Kasumi-1 (cell line): ENCODE measurements around the gene PREPL.
"Not testable (repeated sequence)": the region's sequence is repeated elsewhere in the genome, so short reads cannot be mapped to it uniquely, and the experiment has no call there.

Source experiments
- DNase-seq, 2 experiments: peaks; one replicate each; lab custom pipeline; 2025; lab: John Stamatoyannopoulos, UW

PREPL gene

GRCh38 chr2:44348400-44348799 is 12.9 kb downstream of the PREPL start:
- no peak for DNase-seq

- DNase-seq = no peak
Observed at GRCh38 chr2:44347526-44347925, 13.8 kb downstream of the PREPL start.

DNA sequence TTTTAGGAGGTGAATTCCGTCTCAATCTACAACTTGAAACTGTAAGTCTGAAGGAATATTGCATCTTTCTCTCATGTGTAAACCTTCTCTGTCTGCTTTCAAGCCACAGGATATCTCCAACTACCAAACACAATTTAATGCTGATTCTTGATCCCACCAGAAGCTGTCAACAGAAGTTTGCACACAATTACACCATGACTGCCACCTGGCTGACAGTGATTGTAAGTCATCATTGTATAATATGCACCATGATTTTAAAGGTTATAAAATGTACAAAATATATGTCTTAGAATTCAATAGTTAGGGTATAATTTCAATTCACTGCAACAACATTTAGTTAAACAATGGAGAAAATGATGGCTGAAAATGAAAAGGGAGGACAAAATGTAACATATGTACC is 18.4 kb downstream of the PREPL start:
- peak; percentile 23 to 47 for DNase-seq

DNA sequence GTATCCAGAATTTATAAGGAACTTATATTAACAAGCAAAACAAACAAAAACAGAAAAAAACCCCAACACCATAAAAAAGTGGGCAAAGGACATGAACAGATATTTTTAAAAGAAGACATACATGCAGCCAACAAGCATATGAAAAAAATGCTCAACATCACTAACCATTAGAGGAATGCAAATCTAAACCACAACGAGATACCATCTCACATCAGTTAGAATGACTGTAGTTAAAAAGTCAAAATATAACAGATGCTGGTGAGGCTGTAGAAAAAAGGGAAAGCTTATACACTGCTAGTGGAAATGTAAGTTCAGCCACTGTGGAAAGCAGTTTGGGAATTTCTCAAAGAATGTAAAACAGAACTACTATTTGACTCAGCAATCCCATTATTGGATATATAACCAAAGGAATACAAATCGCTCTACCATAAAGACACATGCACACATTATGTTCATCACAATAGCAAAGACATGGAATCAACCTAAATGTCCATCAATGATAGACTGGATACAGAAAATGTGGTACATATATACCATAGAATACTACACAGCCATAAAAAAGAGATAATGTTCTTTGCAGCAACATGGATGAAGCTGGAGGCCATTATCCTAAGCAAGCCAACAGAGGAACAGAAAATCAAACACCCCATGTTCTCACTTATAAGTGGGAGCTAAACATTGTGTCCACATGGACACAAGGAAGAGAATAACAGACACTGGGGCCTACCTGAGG is 25.3 kb downstream of the PREPL start:
- DNase-seq = no peak

GRCh38 chr2:44333994-44334393 is 27.3 kb downstream of the PREPL start:
- no peak for DNase-seq

DNA sequence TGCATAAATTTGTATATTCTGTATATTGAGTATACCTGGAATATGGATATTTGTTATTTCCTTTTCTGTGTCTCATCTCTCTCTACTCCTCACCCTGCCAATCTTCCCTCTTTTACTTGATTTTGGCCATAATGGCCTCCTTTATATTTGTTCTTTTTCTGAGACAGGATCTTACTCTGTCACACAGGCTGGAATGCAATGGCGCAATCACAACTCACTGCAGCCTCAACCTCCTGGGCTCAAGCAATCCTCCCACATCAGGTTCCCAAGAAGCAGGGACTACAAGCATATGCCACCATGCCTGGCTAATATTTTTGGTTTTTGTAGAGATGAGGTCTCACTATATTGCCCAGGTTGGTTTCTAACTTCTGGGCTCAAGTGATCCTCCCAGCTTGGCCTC is 30.5 kb downstream of the PREPL start:
- DNase-seq = no peak

- DNase-seq = no peak
Observed at GRCh38 chr2:44329343-44329742, 32.0 kb downstream of the PREPL start.

DNA sequence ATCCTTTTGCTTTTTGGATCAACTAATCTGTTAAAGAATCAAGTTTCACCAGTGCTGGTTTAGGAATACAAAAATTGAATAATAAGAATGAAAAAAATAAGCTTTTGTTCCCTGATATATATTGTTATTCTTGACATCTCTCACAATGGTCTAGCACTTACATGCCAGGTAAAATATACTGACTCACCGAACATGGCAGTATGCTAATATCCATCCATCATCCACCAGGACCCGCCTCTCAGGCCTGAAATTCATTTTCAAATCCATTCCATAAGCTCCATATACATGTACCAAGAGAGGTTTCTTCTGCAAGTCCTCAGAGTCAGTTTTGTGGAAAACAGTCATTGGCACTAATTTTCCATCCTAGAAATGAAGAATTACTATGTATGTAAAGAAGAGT is 32.5 kb downstream of the PREPL start:
- DNase-seq = no peak

DNA sequence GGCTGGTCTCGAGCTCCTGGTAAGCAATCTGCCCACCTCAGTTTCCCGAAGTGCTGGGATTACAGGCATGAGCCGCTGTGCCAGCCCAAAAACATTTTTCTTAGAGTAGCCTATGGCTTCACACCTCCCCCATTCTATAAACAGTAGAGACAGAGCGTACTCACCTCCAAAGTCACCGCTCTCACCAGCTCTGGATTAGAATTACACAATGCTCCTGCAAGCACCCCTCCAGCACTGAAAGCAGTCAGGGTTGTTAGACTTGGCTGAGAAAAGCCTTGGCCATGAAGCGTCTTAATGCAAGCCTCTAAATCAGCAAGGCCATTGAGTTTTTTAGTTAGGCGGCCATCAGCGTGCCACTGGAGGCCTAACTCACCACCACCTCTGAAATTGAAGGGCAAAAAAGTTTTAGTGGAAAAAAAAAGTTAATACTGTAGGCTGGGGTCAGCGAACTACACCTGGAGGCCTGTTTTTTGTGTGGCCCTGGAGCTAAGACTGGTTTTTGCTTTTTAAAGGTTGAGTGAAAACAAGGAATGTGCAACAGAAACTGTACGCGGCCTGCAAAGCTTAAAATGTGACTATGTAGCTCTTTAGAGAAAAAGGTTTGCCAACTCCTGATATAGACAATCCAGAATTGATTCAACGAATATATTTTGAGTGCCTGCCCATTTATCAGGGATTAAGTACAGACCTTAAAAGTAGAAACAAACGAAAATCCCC is 34.6 kb downstream of the PREPL start:
- no peak for DNase-seq

- no peak for DNase-seq
Observed at GRCh38 chr2:44325897-44326296, 35.4 kb downstream of the PREPL start.

DNA sequence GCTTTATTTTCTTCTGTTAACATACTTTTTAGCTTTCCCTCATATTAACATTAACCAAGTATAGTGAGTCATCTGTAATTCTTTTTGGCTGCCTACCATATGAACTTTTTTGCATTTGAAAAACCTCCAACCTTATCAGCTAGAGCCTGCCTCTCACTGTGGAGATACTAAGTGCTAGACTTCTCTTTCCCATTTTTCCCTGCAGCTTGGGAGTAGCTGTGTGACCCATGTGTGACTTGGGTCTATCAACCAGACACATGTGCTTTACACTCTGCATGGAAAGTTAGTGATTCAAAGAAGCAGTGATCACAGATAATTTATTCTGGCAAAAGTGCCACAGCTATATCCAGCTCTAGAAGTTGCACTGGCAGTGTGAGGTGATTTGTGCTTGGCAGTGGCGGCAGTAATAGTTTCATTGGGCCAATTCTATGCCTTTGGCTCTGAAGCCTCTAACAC is 36.3 kb downstream of the PREPL start:
- no peak for DNase-seq

- no peak for DNase-seq
Observed at GRCh38 chr2:44321360-44321759, 39.9 kb downstream of the PREPL start.

GRCh38 chr2:44320832-44321231 is 40.5 kb downstream of the PREPL start:
- DNase-seq = no peak

DNA sequence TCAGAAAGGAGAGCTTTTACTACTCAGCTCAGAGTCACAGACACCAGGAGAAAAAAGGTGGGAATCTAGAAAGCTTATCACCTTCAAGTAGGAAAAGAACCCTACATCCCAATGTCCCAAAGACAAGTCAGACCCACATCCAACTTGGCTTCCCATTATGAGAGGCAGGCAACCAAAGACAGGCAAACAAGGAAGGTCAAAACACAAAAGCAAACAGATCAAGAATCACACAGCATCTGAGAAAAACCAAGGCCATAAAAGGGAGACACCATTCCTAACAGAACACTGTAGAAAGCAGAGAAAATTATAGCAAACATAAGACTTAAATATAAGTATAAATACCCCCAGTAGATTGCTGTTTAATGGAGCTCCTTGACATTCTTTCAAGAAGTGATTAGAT is 45.3 kb downstream of the PREPL start:
- DNase-seq = no peak

- DNase-seq = no peak
Observed at GRCh38 chr2:44314362-44314761, 46.9 kb downstream of the PREPL start.

- no peak for DNase-seq
Observed at GRCh38 chr2:44310287-44310686, 51.0 kb downstream of the PREPL start.

DNA sequence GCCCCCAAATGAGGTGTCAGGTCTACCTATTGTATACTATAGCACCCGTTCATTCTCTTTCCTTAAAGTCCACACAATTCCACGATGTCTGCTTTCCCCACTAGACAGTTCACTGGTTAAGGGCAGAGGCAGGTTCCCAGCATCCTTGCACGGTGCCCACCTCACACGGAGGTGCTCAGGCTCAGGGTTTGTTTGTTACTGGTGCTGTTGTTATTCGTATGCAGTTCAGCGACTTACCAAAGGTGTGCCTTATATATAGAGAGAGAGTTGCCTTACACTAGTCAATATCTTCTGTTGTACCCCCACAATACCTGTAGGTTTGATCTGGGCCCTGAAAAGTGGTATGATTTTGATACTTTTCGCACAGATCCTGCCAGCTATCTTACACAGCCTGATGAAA is 55.4 kb downstream of the PREPL start:
- no peak for DNase-seq

- no peak for DNase-seq
Observed at GRCh38 chr2:44304258-44304657, 57.0 kb downstream of the PREPL start.

- DNase-seq = not testable (repeated sequence)
Observed at GRCh38 chr2:44303766-44304165, 57.5 kb downstream of the PREPL start.

DNA sequence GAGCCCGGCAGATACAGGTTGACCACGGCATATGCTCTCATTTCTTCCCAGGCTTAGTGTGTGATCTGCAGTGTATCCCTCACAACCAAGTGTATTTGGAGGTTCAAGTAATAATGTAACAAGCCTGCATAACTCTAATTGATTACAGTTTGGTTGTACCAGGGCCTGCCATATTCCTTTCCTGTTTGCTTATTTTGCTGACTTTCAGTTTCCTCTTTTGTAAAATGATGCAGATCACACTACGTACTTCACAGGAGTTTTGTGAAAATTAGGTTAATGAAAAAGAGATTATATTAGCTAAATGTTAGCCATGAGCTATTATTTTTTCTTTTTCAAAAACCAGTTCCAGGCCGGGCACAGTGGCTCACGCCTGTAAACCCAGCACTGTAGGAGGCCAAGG is 60.2 kb downstream of the PREPL start:
- DNase-seq = no peak

DNA sequence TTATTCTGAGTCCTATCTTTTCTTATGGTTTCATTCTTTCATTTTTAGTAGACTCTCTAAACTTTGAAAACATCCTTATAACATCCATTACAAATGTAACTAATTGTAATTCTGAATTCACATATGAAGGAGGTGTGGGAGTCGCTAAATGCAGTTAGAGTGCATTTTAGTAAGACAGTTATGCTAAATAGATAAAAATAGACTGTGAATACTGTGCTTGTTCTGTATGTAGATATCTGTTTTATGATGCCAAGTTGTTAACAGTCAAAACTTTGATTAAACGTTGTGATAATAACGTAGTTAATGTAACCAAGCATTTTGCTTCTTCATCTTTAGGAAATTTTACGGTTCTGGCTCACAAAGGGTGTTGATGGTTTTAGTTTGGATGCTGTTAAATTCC is 61.7 kb downstream of the PREPL start:
- no peak for DNase-seq

DNA sequence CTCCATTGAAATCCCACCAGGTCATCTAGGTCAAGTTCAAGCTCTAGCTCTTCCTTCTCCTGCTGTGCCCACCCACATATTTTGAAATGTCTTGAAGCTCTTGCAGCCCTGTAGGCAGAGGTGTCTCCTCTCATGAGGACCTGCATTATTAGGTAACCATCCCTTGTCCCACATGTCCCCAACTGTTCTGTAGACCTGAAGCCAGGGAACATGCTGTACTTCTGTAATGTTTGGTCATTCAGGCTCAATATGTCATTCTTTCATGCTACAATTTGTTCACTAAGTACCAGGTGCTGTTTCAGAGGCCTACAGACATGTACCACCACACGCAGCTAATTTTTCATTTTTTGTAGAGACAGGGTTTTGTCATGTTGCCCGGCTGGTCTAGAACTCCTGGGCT is 63.9 kb downstream of the PREPL start:
- no peak for DNase-seq

DNA sequence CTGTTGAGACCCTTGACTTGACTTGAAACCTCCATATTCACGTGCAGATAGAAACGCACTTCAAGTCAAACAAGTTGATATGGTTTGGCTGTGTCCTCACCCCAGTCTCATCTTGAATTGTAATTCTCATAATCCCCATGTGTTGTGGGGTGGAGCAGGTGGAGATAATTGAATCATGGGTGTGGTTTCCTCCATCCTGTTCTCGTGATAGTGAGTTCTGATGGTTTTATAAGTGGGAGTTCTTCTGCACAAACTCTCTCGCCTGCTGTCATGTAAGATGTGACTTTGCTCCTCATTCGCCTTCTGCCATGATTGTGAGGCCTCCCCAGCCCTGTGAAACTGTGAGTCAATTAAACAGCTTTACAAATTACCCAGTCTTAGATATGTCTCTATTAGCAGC is 64.6 kb downstream of the PREPL start:
- no peak for DNase-seq
